Endothelial cell (in vitro differentiated cells): ENCODE results near the gene PODXL2. TPM values are rescaled to one million over a fixed set of nuclear protein-coding genes. Genes with fewer than 3 reads are reported as not detected.

ENCODE experiments used
- DNase-seq: peaks from one replicate; pipeline ENCODE4 v3.0.0; 2021; ENCODE audit warnings: low spot score
- H3K27ac Mint-ChIP-seq: one replicate; pipeline ENCODE4 v1.8.0; 2021; ENCODE audit warnings: mixed read lengths, inconsistent platforms; ENCODE audit not compliant: unreplicated experiment
- H3K27me3 Mint-ChIP-seq: one replicate; pipeline ENCODE4 v1.8.0; 2021; ENCODE audit warnings: mild to moderate bottlenecking, moderate library complexity, mixed read lengths, inconsistent platforms; ENCODE audit not compliant: unreplicated experiment
- H3K36me3 Mint-ChIP-seq: one replicate; pipeline ENCODE4 v1.8.0; 2021; ENCODE audit warnings: mild to moderate bottlenecking, low read depth, mixed read lengths, inconsistent platforms; ENCODE audit not compliant: unreplicated experiment
- H3K4me1 Mint-ChIP-seq: one replicate; pipeline ENCODE4 v1.8.0; 2021; ENCODE audit warnings: mild to moderate bottlenecking, mixed read lengths, inconsistent platforms; ENCODE audit not compliant: unreplicated experiment
- H3K4me3 Mint-ChIP-seq: one replicate; pipeline ENCODE4 v1.8.0; 2021; ENCODE audit warnings: mild to moderate bottlenecking, mixed read lengths, inconsistent platforms; ENCODE audit not compliant: unreplicated experiment
- H3K9me3 Mint-ChIP-seq: one replicate; pipeline ENCODE4 v1.8.0; 2021; ENCODE audit warnings: mixed read lengths, inconsistent platforms; ENCODE audit not compliant: unreplicated experiment
- long read RNA-seq: library from polyadenylated mRNA; unstranded; transcript quantifications from one replicate; pipeline ENCODE4 v2.0.0, GENCODE V29; 2020; ENCODE audit not compliant: unreplicated experiment
- total RNA-seq: library from RNA; stranded (reverse); fragmentation: NEBNext Ultra II Directional; extraction: Animal tissue kit (Norgen Biotek cat#: 25700); gene quantifications from one replicate; pipeline ENCODE4 v1.2.1, GENCODE V29; 2021; ENCODE audit not compliant: unreplicated experiment
- TF ChIP-seq, protein P1 (sequence below): fragments of 200-600 bp; sonication (generic); IDR thresholded peaks from one replicate; pipeline ENCODE4 v1.5.0; 2021; ENCODE audit warnings: antibody characterized with exemption; ENCODE audit not compliant: unreplicated experiment

Gene PODXL2
- total RNA-seq = 16.4 TPM
- long read RNA-seq, transcript PODXL2-201 (8 exons, 2,186 nt) = major isoform, 16 of 18 reads
- long read RNA-seq, partial matches to known transcripts = 2 of 18 reads
- long read RNA-seq, other reads (novel, unspliced or antisense) = 0 of 18 reads

GRCh38 chr3:127628788-127629466 is at the start of gene PODXL2:
Gene PODXL2 (plus strand): TSS chr3:127629185. CDS start chr3:127629220, 35 bp downstream.
- Mint-ChIP-seq H3K36me3 (peaks cover 10% of the 10 kb centered on the region), H3K4me3 (peak within 1 kb of the TSS; percentile 89), H3K4me1 (peaks cover 15% of the 10 kb centered on the region), H3K9me3 (no peaks in the 10 kb centered on the region), H3K27me3 (peaks cover 19% of the 10 kb centered on the region), H3K27ac (peak within 1 kb of the TSS; percentile 30)
- DNase-seq = peak; percentile 57
- TF ChIP-seq, protein P1, sequence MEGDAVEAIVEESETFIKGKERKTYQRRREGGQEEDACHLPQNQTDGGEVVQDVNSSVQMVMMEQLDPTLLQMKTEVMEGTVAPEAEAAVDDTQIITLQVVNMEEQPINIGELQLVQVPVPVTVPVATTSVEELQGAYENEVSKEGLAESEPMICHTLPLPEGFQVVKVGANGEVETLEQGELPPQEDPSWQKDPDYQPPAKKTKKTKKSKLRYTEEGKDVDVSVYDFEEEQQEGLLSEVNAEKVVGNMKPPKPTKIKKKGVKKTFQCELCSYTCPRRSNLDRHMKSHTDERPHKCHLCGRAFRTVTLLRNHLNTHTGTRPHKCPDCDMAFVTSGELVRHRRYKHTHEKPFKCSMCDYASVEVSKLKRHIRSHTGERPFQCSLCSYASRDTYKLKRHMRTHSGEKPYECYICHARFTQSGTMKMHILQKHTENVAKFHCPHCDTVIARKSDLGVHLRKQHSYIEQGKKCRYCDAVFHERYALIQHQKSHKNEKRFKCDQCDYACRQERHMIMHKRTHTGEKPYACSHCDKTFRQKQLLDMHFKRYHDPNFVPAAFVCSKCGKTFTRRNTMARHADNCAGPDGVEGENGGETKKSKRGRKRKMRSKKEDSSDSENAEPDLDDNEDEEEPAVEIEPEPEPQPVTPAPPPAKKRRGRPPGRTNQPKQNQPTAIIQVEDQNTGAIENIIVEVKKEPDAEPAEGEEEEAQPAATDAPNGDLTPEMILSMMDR = no peak

DNA sequence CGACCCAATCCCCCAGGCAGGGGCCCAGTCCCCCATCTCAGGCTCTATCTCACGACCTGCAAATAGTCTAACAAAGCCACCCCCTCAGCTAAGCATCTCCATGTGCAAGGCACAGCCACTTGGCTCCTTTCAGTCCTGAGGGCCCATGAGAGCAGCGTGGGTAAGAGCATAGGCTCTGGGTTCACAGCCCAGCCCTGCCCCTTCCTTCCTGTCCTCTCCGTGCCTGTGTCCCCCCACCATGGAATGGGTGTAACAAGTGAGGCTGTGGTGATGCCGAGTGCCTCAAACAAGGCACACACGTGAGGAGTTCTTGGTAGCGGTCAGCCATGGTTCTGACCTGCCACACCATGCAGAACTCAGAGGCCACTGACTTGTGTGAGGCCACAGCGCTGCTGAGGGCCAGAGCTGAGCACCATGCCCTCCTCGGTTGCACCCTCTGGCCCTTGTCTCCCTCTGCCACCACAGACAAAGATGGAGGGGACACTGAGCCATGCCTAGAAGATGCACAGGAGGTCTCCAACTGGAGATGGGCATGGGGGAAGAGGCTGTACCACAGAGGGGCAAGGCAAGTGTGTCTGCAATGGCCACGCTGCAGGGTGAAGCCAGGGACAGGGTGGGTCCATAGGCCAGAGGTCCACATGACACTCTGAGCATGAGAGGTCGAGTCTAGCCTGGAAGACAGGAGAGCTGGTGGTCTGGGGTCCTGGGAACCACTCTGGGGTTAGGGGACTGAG is 48.5 kb upstream of the PODXL2 start:
- Mint-ChIP-seq H3K36me3 (peaks cover 8% of the 10 kb centered on the region), H3K4me3 (no peak overlapping the region), H3K4me1 (no peaks in the 10 kb centered on the region), H3K27ac (no peak overlapping the region), H3K27me3 (peaks cover 2% of the 10 kb centered on the region), H3K9me3 (no peaks in the 10 kb centered on the region)
- TF ChIP-seq, protein P1 = no peak
- DNase-seq = no peak

GRCh38 chr3:127584734-127585133 is 44.3 kb upstream of the PODXL2 start:
- Mint-ChIP-seq H3K9me3 (no peaks in the 10 kb centered on the region), H3K27me3 (no peaks in the 10 kb centered on the region), H3K4me1 (peaks cover 8% of the 10 kb centered on the region), H3K4me3 (no peak overlapping the region), H3K27ac (no peak overlapping the region), H3K36me3 (peaks cover 7% of the 10 kb centered on the region)
- DNase-seq = no peak
- TF ChIP-seq, protein P1 = no peak

DNA sequence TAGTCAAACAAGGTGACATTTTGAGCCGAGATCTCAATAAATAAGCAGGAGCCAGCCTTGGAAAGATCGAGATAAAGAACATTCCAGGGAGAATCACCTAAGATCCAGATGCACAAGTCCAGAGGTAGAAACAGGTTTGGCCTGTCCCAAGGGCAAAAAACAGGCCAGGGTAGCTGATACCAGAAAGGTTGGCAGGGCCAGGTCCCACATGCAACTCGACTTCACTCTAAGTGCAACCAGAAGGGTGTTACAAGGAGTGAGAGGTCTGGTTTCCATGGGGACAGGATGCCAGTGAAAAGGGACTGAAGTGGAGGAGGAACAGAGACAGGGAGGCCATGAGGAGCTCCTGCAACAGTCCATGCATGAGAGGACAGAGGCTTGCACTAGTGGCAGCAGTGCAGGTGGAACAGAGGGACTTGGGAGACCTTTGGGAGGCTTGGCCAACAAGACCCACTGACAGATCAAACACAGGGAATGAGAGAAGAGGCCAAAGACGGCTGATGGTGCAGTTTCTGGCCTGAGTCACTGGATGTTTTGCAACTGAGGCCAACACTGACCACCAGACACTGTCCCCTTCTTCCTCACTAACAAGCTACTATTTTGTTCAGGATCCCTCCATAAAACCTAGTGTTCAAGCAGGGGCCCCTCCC is 43.7 kb upstream of the PODXL2 start:
- Mint-ChIP-seq H3K36me3 (peaks cover 7% of the 10 kb centered on the region), H3K4me3 (no peak overlapping the region), H3K27ac (no peak overlapping the region), H3K27me3 (no peaks in the 10 kb centered on the region), H3K9me3 (no peaks in the 10 kb centered on the region), H3K4me1 (peaks cover 8% of the 10 kb centered on the region)
- no peak for DNase-seq
- TF ChIP-seq, protein P1 = no peak
